HCT116 (cell line): Measurements from ENCODE around the gene ERICH6. TPM values are rescaled to one million over a fixed set of nuclear protein-coding genes. Genes with fewer than 3 reads are reported as not detected.

Source experiments
- ATAC-seq: fragments of 200-7000 bp; cut with Tn5 transposase; 2 replicates; pipeline ENCODE4 v1.9.1; 2020; ENCODE audit warnings: mild to moderate bottlenecking, moderate library complexity
- Bru-seq: library from RNA; stranded (reverse); fragments of 400-500 nt; gene quantifications from one replicate; lab custom pipeline; 2021; lab: Mats Ljungman, UMichigan
- BruChase-seq, 2 experiments: library from RNA; stranded (reverse); fragments of 400-500 nt; gene quantifications; one replicate each; lab custom pipeline; 2021; lab: Mats Ljungman, UMichigan
- BruUV-seq: library from RNA; stranded (reverse); fragments of 400-500 nt; replicated peaks from 2 replicates; lab custom pipeline; 2021; lab: Mats Ljungman, UMichigan
- CTCF ChIA-PET: fragments of 300-600 bp; sonication (Branson Sonifier 250); formaldehyde crosslinking; loops from one replicate; lab custom pipeline; 2021; ENCODE audit warnings: antibody characterized with exemption; lab: Charles Lee
- POLR2A ChIA-PET: fragments of 300-600, 350-600 bp; sonication (Branson Sonifier 250); formaldehyde crosslinking; loops from one replicate; lab custom pipeline; 2021; ENCODE audit warnings: antibody characterized with exemption; lab: Charles Lee
- RAD21 ChIA-PET, 2 experiments: fragments of 300-600 bp; sonication (Branson Sonifier 250); formaldehyde crosslinking; loops; one replicate each; lab custom pipeline; 2023; ENCODE audit warnings: low total read pairs in 2 of 2; ENCODE audit not compliant: uncharacterized antibody in 2 of 2, unreplicated experiment in 2 of 2, low non-redundant PET in 1 of 2; lab: Charles Lee
- DNase-seq: peaks from one replicate; pipeline ENCODE4 v3.0.0-alpha.2; 2010; ENCODE audit warnings: low read depth, low spot score
- H2AFZ ChIP-seq: fragments of 200-600 bp; shearing (Covaris generic), sonication (generic); 2 replicates; pipeline ENCODE4 v1.6.1; 2017; ENCODE audit warnings: low read depth, mixed run types, mixed read lengths, antibody characterized with exemption, low read length; ENCODE audit not compliant: poor library complexity, severe bottlenecking
- H3K27ac ChIP-seq: 2 replicates; pipeline ENCODE4 v1.5.1; 2012; ENCODE audit warnings: low read depth, low read length
- H3K27me3 ChIP-seq: fragments of 200-600 bp; sonication (generic); 2 replicates; pipeline ENCODE4 v1.6.1; 2016; ENCODE audit warnings: mixed run types, low read length, mixed read lengths; ENCODE audit not compliant: insufficient read depth
- H3K36me3 ChIP-seq, 2 experiments: fragments of 200-500 bp in 1 of 2; fragments of 200-600 bp in 1 of 2; sonication (Bioruptor generic) in 1 of 2; sonication (generic) in 1 of 2; 2 replicates each; pipeline versions ENCODE4 v1.5.1 to v1.6.1; 2014 to 2016; ENCODE audit warnings: low read length in 2 of 2, inconsistent platforms in 1 of 2, mixed read lengths in 1 of 2, mixed run types in 1 of 2; ENCODE audit not compliant: insufficient read depth in 2 of 2, control insufficient read depth in 1 of 2
- H3K4me1 ChIP-seq, 2 experiments: fragments of 200-600 bp in 1 of 2; sonication (generic) in 1 of 2; 2 replicates each; pipeline versions ENCODE4 v1.5.1 to v1.6.1; 2012 to 2017; ENCODE audit warnings: low read length in 2 of 2, inconsistent platforms in 1 of 2, mild to moderate bottlenecking in 1 of 2, mixed read lengths in 1 of 2, mixed run types in 1 of 2, moderate library complexity in 1 of 2; ENCODE audit not compliant: insufficient read depth in 2 of 2, control insufficient read depth in 1 of 2
- H3K4me2 ChIP-seq: fragments of 200-600 bp; sonication (generic); 2 replicates; pipeline ENCODE4 v1.6.1; 2017; ENCODE audit warnings: mixed run types, low read length, mixed read lengths
- H3K4me3 ChIP-seq, 2 experiments: fragments of 200-600 bp in 1 of 2; sonication (generic) in 1 of 2; replicated peaks in 1 of 2; 2 replicates each; pipeline ENCODE4 v1.5.1; 2011 to 2016; ENCODE audit warnings: low read length in 2 of 2, control low read depth in 1 of 2, low read depth in 1 of 2, mild to moderate bottlenecking in 1 of 2, mixed read lengths in 1 of 2, mixed run types in 1 of 2
- H3K79me2 ChIP-seq: fragments of 200-600 bp; sonication (generic); 2 replicates; pipeline ENCODE4 v1.6.1; 2017; ENCODE audit warnings: mild to moderate bottlenecking, mixed run types, low read length, moderate library complexity, mixed read lengths; ENCODE audit not compliant: insufficient read depth
- H3K9ac ChIP-seq: fragments of 200-600 bp; sonication (generic); 2 replicates; pipeline ENCODE4 v1.6.1; 2016; ENCODE audit warnings: low read length, mixed read lengths
- H3K9me2 ChIP-seq: fragments of 200-600 bp; sonication (generic), shearing (Covaris generic); 2 replicates; pipeline ENCODE4 v1.6.1; 2017; ENCODE audit warnings: mixed run types, mild to moderate bottlenecking, moderate library complexity; ENCODE audit not compliant: insufficient read depth
- H3K9me3 ChIP-seq, 2 experiments: fragments of 200-500 bp in 1 of 2; fragments of 200-600 bp in 1 of 2; sonication (Bioruptor generic) in 1 of 2; sonication (generic) in 1 of 2; 2 replicates each; pipeline ENCODE4 v1.6.1; 2014 to 2017; ENCODE audit warnings: low read length in 2 of 2, mixed read lengths in 2 of 2, inconsistent platforms in 1 of 2, low read depth in 1 of 2, mild to moderate bottlenecking in 1 of 2, mixed run types in 1 of 2, moderate library complexity in 1 of 2; ENCODE audit not compliant: control insufficient read depth in 1 of 2, insufficient read depth in 1 of 2
- H4K20me1 ChIP-seq: fragments of 200-600 bp; sonication (generic), shearing (Covaris generic); 2 replicates; pipeline ENCODE4 v1.6.1; 2017; ENCODE audit warnings: mixed run types, mild to moderate bottlenecking, moderate library complexity; ENCODE audit not compliant: insufficient read depth
- CBX3 ChIP-seq: IDR thresholded peaks from 2 replicates; pipeline ENCODE4 v1.6.1; 2012; ENCODE audit warnings: low read depth
- CEBPB ChIP-seq: IDR thresholded peaks from 2 replicates; pipeline ENCODE4 v1.6.1; 2012; ENCODE audit warnings: low read depth
- EGR1 ChIP-seq: IDR thresholded peaks from 2 replicates; pipeline ENCODE4 v1.6.1; 2012; ENCODE audit warnings: low read depth
- ELF1 ChIP-seq: IDR thresholded peaks from 2 replicates; pipeline ENCODE4 v1.6.1; 2012; ENCODE audit warnings: low read depth, borderline replicate concordance
- EZH2 ChIP-seq: fragments of 200-600 bp; sonication (generic); IDR thresholded peaks from 2 replicates; pipeline ENCODE4 v1.6.1; 2017; ENCODE audit warnings: antibody characterized with exemption, mixed run types
- EZH2phosphoT487 ChIP-seq: fragments of 200-600 bp; IDR thresholded peaks from 2 replicates; pipeline ENCODE4 v1.6.1; 2018; ENCODE audit warnings: antibody characterized with exemption, borderline replicate concordance
- FOSL1 ChIP-seq: IDR thresholded peaks from 2 replicates; pipeline ENCODE4 v1.6.1; 2012; ENCODE audit warnings: low read depth
- POLR2A ChIP-seq: IDR thresholded peaks from 2 replicates; pipeline ENCODE4 v1.7.0; 2011; ENCODE audit warnings: borderline replicate concordance; ENCODE audit not compliant: insufficient read depth, insufficient read length; ENCODE audit errors: extremely low read depth
- POLR2AphosphoS5 ChIP-seq: IDR thresholded peaks from 2 replicates; pipeline ENCODE4 v1.6.1; 2011; ENCODE audit warnings: mild to moderate bottlenecking, low read depth, low read length, moderate library complexity
- SIN3A ChIP-seq: IDR thresholded peaks from 2 replicates; pipeline ENCODE4 v1.6.1; 2012; ENCODE audit warnings: low read depth
- SP1 ChIP-seq: IDR thresholded peaks from 2 replicates; pipeline ENCODE4 v1.6.1; 2012; ENCODE audit warnings: low read depth
- SRF ChIP-seq: IDR thresholded peaks from 2 replicates; pipeline ENCODE4 v1.6.1; 2012; ENCODE audit warnings: low read depth
- TCF7L2 ChIP-seq: IDR thresholded peaks from 2 replicates; pipeline ENCODE4 v1.7.0; 2011; ENCODE audit warnings: borderline replicate concordance, inconsistent platforms; ENCODE audit not compliant: insufficient read depth, insufficient read length; ENCODE audit errors: extremely low read depth
- YY1 ChIP-seq: IDR thresholded peaks from 2 replicates; pipeline ENCODE4 v1.6.1; 2011; ENCODE audit warnings: low read length, low read depth, moderate library complexity, mild to moderate bottlenecking; ENCODE audit not compliant: insufficient replicate concordance; ENCODE audit errors: extremely low read depth
- ZFX ChIP-seq: fragments of 450-650 bp; IDR thresholded peaks from 2 replicates; pipeline ENCODE4 v1.6.1; 2017
- ZNF274 ChIP-seq: fragments of 200-500 bp; sonication (Bioruptor generic); IDR thresholded peaks from 2 replicates; pipeline ENCODE4 v1.6.1; 2014; ENCODE audit warnings: mild to moderate bottlenecking, low read depth, low read length, inconsistent platforms
- intact Hi-C: fragments of 100-400 bp; cut with micrococcal nuclease; formaldehyde crosslinking; loops from 2 replicates; pipeline ENCODE4 v1.10.0; 2022
- long read RNA-seq: library from polyadenylated mRNA; unstranded; transcript quantifications from one replicate; pipeline ENCODE4 v2.0.0, GENCODE V29; 2021; ENCODE audit not compliant: unreplicated experiment
- polyA plus RNA-seq: library from polyadenylated mRNA; unstranded; fragments of >200 nt; gene quantifications from 2 replicates; pipeline ENCODE4 v1.2.1, GENCODE V29; 2012; ENCODE audit warnings: missing spikeins
- total RNA-seq: library from RNA; stranded (reverse); gene quantifications from one replicate; pipeline ENCODE4 v1.2.1, GENCODE V29; 2021; ENCODE audit not compliant: unreplicated experiment
- TF ChIP-seq, protein P1 (sequence below): IDR thresholded peaks from 2 replicates; pipeline ENCODE4 v1.6.1; 2012
- TF ChIP-seq, protein P2 (sequence below): IDR thresholded peaks from 2 replicates; pipeline ENCODE4 v1.6.1; 2011; ENCODE audit warnings: mild to moderate bottlenecking, low read length, moderate library complexity; ENCODE audit not compliant: insufficient replicate concordance; ENCODE audit errors: extremely low read depth
- TF ChIP-seq, protein P3 (sequence below): IDR thresholded peaks from 2 replicates; pipeline ENCODE4 v1.6.1; 2012

ERICH6 gene
- total RNA-seq (not detected), Bru-seq, nascent RNA (percentile 38 among the genes with signal in this experiment), BruChase-seq, experiment 1, labeled RNA remaining after a 6-hour chase (percentile 17 among the genes with signal in this experiment), BruChase-seq, experiment 2, labeled RNA remaining after a 2-hour chase (percentile 30 among the genes with signal in this experiment)
- not detected in 2 replicates for polyA plus RNA-seq
- long read RNA-seq: 0 reads

DNA sequence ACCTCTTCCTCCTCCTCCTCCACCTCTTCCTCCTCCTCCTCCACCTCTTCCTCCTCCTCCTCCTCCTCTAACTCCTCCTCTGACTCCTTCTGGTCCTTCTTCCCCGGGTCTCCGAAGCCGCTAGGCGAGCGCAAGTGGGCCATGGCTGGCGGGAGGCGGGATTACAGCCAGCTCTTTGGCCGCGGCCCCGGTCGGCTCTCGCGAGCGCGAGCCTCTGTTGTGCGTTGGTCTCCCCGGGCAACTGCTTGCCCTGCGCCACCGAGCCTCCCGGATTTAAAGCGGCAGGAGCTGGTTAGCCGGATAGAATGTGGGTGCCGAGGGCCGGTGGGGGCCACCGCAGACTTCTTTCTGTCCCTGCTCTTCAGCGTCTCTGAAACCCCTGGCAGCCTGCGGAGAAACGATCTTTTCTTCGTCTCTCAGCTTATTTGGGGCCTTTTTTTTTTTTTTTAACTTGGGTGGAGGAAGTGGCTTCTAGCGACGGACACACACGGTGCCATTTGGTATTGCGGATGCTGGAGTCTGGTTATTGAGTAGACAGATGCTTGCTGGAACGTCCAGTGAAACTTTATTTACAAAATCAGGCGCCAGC is at the start of gene ERICH6:
Gene ERICH6 (minus strand): TSS at position 165 of the 589 bp plus-strand sequence. CDS start 22 bp downstream, at position 143.
- no TSS peak for BruUV-seq
- H3K4me3 ChIP-seq: peak within 1 kb of the TSS; percentile 57 to 75
- TF ChIP-seq YY1 (peak; percentile 31), EZH2phosphoT487 (no peak), FOSL1 (no peak), TCF7L2 (no peak), ZNF274 (no peak), ELF1 (no peak), POLR2A (no peak), EZH2 (no peak), SIN3A (no peak), CEBPB (no peak), CBX3 (peak; percentile 57; the same call in 1 of the 2 replicates), SP1 (no peak), ZFX (no peak), POLR2AphosphoS5 (peak; percentile 64), SRF (no peak), EGR1 (no peak)
- TF ChIP-seq, protein P1, sequence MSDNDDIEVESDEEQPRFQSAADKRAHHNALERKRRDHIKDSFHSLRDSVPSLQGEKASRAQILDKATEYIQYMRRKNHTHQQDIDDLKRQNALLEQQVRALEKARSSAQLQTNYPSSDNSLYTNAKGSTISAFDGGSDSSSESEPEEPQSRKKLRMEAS: peak; percentile 44
- TF ChIP-seq, protein P2, sequence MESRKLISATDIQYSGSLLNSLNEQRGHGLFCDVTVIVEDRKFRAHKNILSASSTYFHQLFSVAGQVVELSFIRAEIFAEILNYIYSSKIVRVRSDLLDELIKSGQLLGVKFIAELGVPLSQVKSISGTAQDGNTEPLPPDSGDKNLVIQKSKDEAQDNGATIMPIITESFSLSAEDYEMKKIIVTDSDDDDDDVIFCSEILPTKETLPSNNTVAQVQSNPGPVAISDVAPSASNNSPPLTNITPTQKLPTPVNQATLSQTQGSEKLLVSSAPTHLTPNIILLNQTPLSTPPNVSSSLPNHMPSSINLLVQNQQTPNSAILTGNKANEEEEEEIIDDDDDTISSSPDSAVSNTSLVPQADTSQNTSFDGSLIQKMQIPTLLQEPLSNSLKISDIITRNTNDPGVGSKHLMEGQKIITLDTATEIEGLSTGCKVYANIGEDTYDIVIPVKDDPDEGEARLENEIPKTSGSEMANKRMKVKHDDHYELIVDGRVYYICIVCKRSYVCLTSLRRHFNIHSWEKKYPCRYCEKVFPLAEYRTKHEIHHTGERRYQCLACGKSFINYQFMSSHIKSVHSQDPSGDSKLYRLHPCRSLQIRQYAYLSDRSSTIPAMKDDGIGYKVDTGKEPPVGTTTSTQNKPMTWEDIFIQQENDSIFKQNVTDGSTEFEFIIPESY: peak; percentile 93
- TF ChIP-seq, protein P3, sequence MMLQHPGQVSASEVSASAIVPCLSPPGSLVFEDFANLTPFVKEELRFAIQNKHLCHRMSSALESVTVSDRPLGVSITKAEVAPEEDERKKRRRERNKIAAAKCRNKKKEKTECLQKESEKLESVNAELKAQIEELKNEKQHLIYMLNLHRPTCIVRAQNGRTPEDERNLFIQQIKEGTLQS: no peak
- TF ChIP-seq, all 23 proteins: peak for 5
- Histone ChIP-seq H3K4me1 (peaks cover 2 to 19% of the 10 kb centered on the region in 2 experiments; a peak in 3 of 4 replicates), H3K4me2 (peak within 1 kb of the TSS; percentile 96), H3K27me3 (no peaks in the 10 kb centered on the region), H3K79me2 (no peaks in the 10 kb centered on the region), H3K9ac (peak within 1 kb of the TSS; percentile 78), H3K36me3 (no peaks in the 10 kb centered on the region), H3K9me3 (no peaks in the 10 kb centered on the region), H2AFZ (peak within 1 kb of the TSS; percentile 98), H4K20me1 (no peaks in the 10 kb centered on the region), H3K27ac (peak within 1 kb of the TSS; percentile 43), H3K9me2 (no peaks in the 10 kb centered on the region)
- ATAC-seq (peak; percentile 99), DNase-seq (peak; percentile 77)
- RAD21 ChIA-PET: no interaction called here
- intact Hi-C loops: no loop called here
- CTCF ChIA-PET: interaction anchor here (0.8 kb wide), 1 partner anchor 18 kb away, joined by 3 read pairs; no protein-coding TSS in a partner anchor
- POLR2A ChIA-PET: interaction anchor here (0.7 to 1.3 kb wide), 4 partner anchors 59 to 439 kb away, joined by 3 to 9 read pairs (median 6); partner anchors contain the start of genes SELENOT and SIAH2
